Stomach (tissue), 4 donors: ENCODE data around the gene TRAF3IP1.

Experiments used
- CTCF ChIP-seq, 7 experiments: fragments of 450-650 bp in 4 of 7; fragments of 200-600 bp in 3 of 7; sonication (generic) in 3 of 7; IDR thresholded peaks; one replicate each; pipeline ENCODE4 v1.5.1; 2016 to 2019; ENCODE audit warnings: antibody characterized with exemption in 7 of 7, control low read depth in 2 of 7, mild to moderate bottlenecking in 1 of 7
- EP300 ChIP-seq: sonication (generic); formaldehyde crosslinking; IDR thresholded peaks from one replicate; pipeline ENCODE4 v1.6.1; 2017; ENCODE audit warnings: antibody characterized with exemption
- POLR2A ChIP-seq, 4 donors: fragments of 450-650 bp; IDR thresholded peaks; one replicate each; pipeline ENCODE4 v1.6.1; 2016; ENCODE audit warnings: antibody characterized with exemption in 4 of 4, control low read depth in 2 of 4, mild to moderate bottlenecking in 1 of 4, moderate library complexity in 1 of 4
- POLR2AphosphoS5 ChIP-seq, 3 donors: sonication (generic); formaldehyde crosslinking; IDR thresholded peaks; one replicate each; pipeline ENCODE4 v1.6.1; 2016; ENCODE audit warnings: antibody characterized with exemption in 3 of 3

- TF ChIP-seq POLR2AphosphoS5 (IDR thresholded peaks at IDR 0.05) (no peak), POLR2A (IDR thresholded peaks at IDR 0.05) (no peak), CTCF (IDR thresholded peaks at IDR 0.05) (no peak), EP300 (no peak)
These were observed 16.2 kb upstream of the TRAF3IP1 start for GRCh38 chr2:238304116-238304515.
